K562 (cell line): Measurements from ENCODE around the gene MAP2. TPM values are rescaled to one million over a fixed set of nuclear protein-coding genes. Genes with fewer than 3 reads are reported as not detected.

Experiments used
- ATAC-seq: fragments of 200-7000 bp; cut with Tn5 transposase; 3 replicates; pipeline ENCODE4 v1.9.1; 2020; ENCODE audit warnings: moderate library complexity
- BruUV-seq: library from RNA; stranded (reverse); fragments of 400-500 nt; replicated peaks from 2 replicates; lab custom pipeline; 2021; lab: Mats Ljungman, UMichigan
- CTCF ChIA-PET: fragments of 300-600 bp; formaldehyde crosslinking; extraction: SDS; loops from one replicate; lab custom pipeline; 2021; ENCODE audit warnings: low intra/inter-chr PET ratio; lab: Yijun Ruan, JAX
- POLR2A ChIA-PET: fragments of 300-600, 350-650 bp; sonication (Branson Sonifier 250); formaldehyde crosslinking; extraction: SDS; loops from one replicate; lab custom pipeline; 2021; ENCODE audit warnings: antibody characterized with exemption, inconsistent platforms; lab: Yijun Ruan, JAX
- DNase-seq, 4 experiments: peaks; one replicate each; pipeline versions ENCODE4 v3.0.0 to v3.0.0-alpha.2; 2011 to 2018; ENCODE audit warnings: low spot score in 3 of 4, mixed read lengths in 3 of 4; ENCODE audit errors: extremely low read depth in 1 of 4
- FAIRE-seq: peaks from 2 replicates; lab custom pipeline; 2011; peaks lifted over from hg19 to GRCh38; lab: Jason Lieb, UNC
- H2AFZ ChIP-seq: 2 replicates; pipeline ENCODE4 v1.6.0; 2011; ENCODE audit warnings: low read depth, low read length, control low read depth, inconsistent platforms
- H3K27ac ChIP-seq: fragments of 200-600 bp; 3 replicates; pipeline ENCODE4 v1.8.0; 2011; ENCODE audit warnings: low read depth, mild to moderate bottlenecking, control low read depth, inconsistent platforms, low read length, moderate library complexity, mixed read lengths; ENCODE audit errors: extremely low read depth
- H3K27me3 ChIP-seq, 2 experiments: fragments of 300-600 bp in 1 of 2; 2 replicates in 1 of 2; 3 replicates in 1 of 2; pipeline versions ENCODE4 v1.6.0 to v1.8.0; 2011; ENCODE audit warnings: inconsistent platforms in 2 of 2, low read length in 2 of 2, mild to moderate bottlenecking in 1 of 2, mixed read lengths in 1 of 2, moderate library complexity in 1 of 2; ENCODE audit not compliant: control insufficient read depth in 2 of 2, insufficient read depth in 2 of 2
- H3K36me3 ChIP-seq: fragments of 300-600 bp; 3 replicates; pipeline ENCODE4 v1.8.0; 2011; ENCODE audit warnings: mild to moderate bottlenecking, low read length, inconsistent platforms; ENCODE audit not compliant: control insufficient read depth, insufficient read depth
- H3K4me1 ChIP-seq, 2 experiments: fragments of 200-600 bp in 1 of 2; replicated peaks in 1 of 2; 2 replicates in 1 of 2; 3 replicates in 1 of 2; pipeline versions ENCODE4 v1.5.1 to v1.8.0; 2011; ENCODE audit warnings: inconsistent platforms in 2 of 2, low read length in 2 of 2, mild to moderate bottlenecking in 1 of 2, mixed read lengths in 1 of 2, moderate library complexity in 1 of 2; ENCODE audit not compliant: control insufficient read depth in 2 of 2, insufficient read depth in 2 of 2
- H3K4me2 ChIP-seq: 2 replicates; pipeline ENCODE4 v1.6.1; 2011; ENCODE audit warnings: low read length, control low read depth, inconsistent platforms, mixed read lengths; ENCODE audit not compliant: insufficient read depth
- H3K4me3 ChIP-seq: fragments of 200-600 bp; sonication (generic), shearing (Covaris generic); 2 replicates; pipeline ENCODE4 v1.5.1; 2016; ENCODE audit warnings: control low read depth, inconsistent platforms
- H3K79me2 ChIP-seq: fragments of 200-600 bp; 3 replicates; pipeline ENCODE4 v1.8.0; 2011; ENCODE audit warnings: low read length, inconsistent platforms; ENCODE audit not compliant: control insufficient read depth, insufficient read depth
- H3K9ac ChIP-seq, 2 experiments: 2 replicates each; pipeline versions ENCODE4 v1.6.0 to v1.6.1; 2011; ENCODE audit warnings: low read depth in 2 of 2, low read length in 2 of 2, control low read depth in 1 of 2, inconsistent platforms in 1 of 2, mild to moderate bottlenecking in 1 of 2, mixed read lengths in 1 of 2; ENCODE audit not compliant: insufficient read depth in 1 of 2
- H3K9me1 ChIP-seq: one replicate; pipeline ENCODE4 v1.6.0; 2011; ENCODE audit warnings: inconsistent platforms, mild to moderate bottlenecking, low read length, moderate library complexity; ENCODE audit not compliant: control insufficient read depth, insufficient read depth
- H3K9me3 ChIP-seq: replicated peaks from 2 replicates; pipeline ENCODE4 v1.5.1; 2011; ENCODE audit warnings: low read depth, low read length, inconsistent platforms; ENCODE audit not compliant: control insufficient read depth, insufficient read depth
- H4K20me1 ChIP-seq: replicated peaks from 2 replicates; pipeline ENCODE4 v1.6.1; 2011; ENCODE audit warnings: low read length, inconsistent platforms, mixed read lengths; ENCODE audit not compliant: control insufficient read depth, insufficient read depth
- MCM3 ChIP-seq: fragments of 450-650 bp; IDR thresholded peaks from 2 replicates; pipeline ENCODE4 v1.6.1; 2016
- MEF2A ChIP-seq: IDR thresholded peaks from 2 replicates; pipeline ENCODE4 v1.6.1; 2011; ENCODE audit warnings: low read depth, mild to moderate bottlenecking, low read length, moderate library complexity; ENCODE audit not compliant: control insufficient read depth
- ZNF436 ChIP-seq: fragments of 250-450, 450-650 bp; sonication (Bioruptor Pico); formaldehyde crosslinking; IDR thresholded peaks from 2 replicates; pipeline ENCODE4 v1.7.0; 2020; ENCODE audit warnings: mild to moderate bottlenecking
- ZNF79 ChIP-seq: fragments of 250-450 bp; sonication (Bioruptor Pico); IDR thresholded peaks from 2 replicates; pipeline ENCODE4 v1.4.0; 2020; ENCODE audit warnings: low read depth, mild to moderate bottlenecking, moderate library complexity
- in situ Hi-C: fragments of 300-500 bp; cut with MboI; formaldehyde crosslinking; loops from 4 replicates; pipeline ENCODE4 v1.15.0; 2018; ENCODE audit warnings: inconsistent platforms, mixed read lengths
- intact Hi-C: fragments of 100-400 bp; cut with micrococcal nuclease; formaldehyde crosslinking; loops from 2 replicates; pipeline ENCODE4 v1.14.2; 2022
- polyA plus RNA-seq, 8 experiments: library from polyadenylated mRNA; depleted of rRNA in 4 of 8; stranded (reverse) in 5 of 8; unstranded in 3 of 8; fragments of >200 nt; fragmentation: Nextera tagmentation in 2 of 8; fragmentation: Illumina TruSeq in 1 of 8; extraction: Ambion mirVana in 2 of 8; extraction: Trizol in 1 of 8; gene quantifications; 2 replicates each; pipeline versions ENCODE4 v1.2.1 to v1.2.3, GENCODE V29; 2011 to 2014; ENCODE audit warnings: inconsistent platforms in 1 of 8, missing spikeins in 1 of 8
- total RNA-seq, 7 experiments: library from RNA; depleted of rRNA in 6 of 7; stranded (reverse); fragments of >200 nt in 6 of 7; fragmentation: Illumina TruSeq in 2 of 7; extraction: Trizol in 2 of 7; gene quantifications; 2 replicates each; pipeline versions ENCODE4 v1.2.1 to v1.2.3, GENCODE V29; 2011 to 2021; ENCODE audit warnings: low replicate concordance in 1 of 7
- TF ChIP-seq, protein P1 (sequence below): fragments of 450-650 bp; IDR thresholded peaks from 2 replicates; pipeline ENCODE4 v1.6.1; 2016; ENCODE audit warnings: missing biosample characterization, missing genetic modification characterization
- TF ChIP-seq, protein P2 (sequence below), 2 experiments: fragments of 450-650 bp in 1 of 2; IDR thresholded peaks; 2 replicates each; pipeline ENCODE4 v1.6.1; 2011 to 2017; ENCODE audit warnings: low read depth in 2 of 2, antibody characterized with exemption in 1 of 2, borderline replicate concordance in 1 of 2, low read length in 1 of 2, mild to moderate bottlenecking in 1 of 2, mixed read lengths in 1 of 2; ENCODE audit not compliant: control insufficient read depth in 1 of 2
- TF ChIP-seq, protein P3 (sequence below), 3 experiments: IDR thresholded peaks in 2 of 3; conservative IDR thresholded peaks in 1 of 3; 2 replicates each; pipeline ENCODE4 v1.5.1; 2011 to 2012; ENCODE audit warnings: low read length in 3 of 3, mild to moderate bottlenecking in 3 of 3, control low read depth in 2 of 3, improper control_type of control experiment in 1 of 3, inconsistent platforms in 1 of 3, low read depth in 1 of 3, mixed read lengths in 1 of 3, moderate library complexity in 1 of 3; ENCODE audit not compliant: insufficient read depth in 2 of 3

Gene MAP2
- total and polyA plus RNA-seq, 9 of the 15 experiments (the other 6 are each of a cell fraction or from before 2014, with no cell fraction given), result 0.13 TPM; not detected in 8

DNA sequence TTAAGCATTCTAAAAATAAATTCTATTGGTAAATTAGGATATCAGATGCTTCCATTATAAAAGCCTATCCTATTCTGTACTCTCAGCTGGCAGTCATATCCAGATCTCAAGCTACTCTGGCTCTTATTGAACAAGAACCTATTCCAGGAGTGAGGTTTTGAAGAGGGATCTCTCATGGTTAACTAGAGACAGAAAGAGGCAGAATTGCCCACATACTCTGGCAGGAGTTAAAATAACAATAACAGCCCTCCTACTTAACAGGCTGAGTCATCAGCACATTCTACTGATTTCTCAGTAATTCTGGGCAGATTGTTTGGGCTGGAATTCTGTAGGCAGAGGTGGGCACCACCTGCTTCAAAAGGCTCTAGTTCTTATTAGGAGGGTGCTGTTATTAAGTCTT is 205.8 kb downstream of the MAP2 start:
- intact Hi-C loops (no loop called here), in situ Hi-C loops (no loop called here)
- no peak overlapping the region for H3K9ac ChIP-seq
- ATAC-seq (no peak), FAIRE-seq (no peak), DNase-seq (no peak)
- H2AFZ ChIP-seq, result no peak overlapping the region
- H3K36me3 ChIP-seq, result no peaks in the 10 kb centered on the region
- no peak overlapping the region for H3K4me2 ChIP-seq
- POLR2A ChIA-PET, result no interaction called here
- H4K20me1 ChIP-seq, result no peaks in the 10 kb centered on the region
- H3K9me1 ChIP-seq, result no peaks in the 10 kb centered on the region
- H3K4me1 ChIP-seq, result no peaks in the 10 kb centered on the region
- no peaks in the 10 kb centered on the region for H3K79me2 ChIP-seq
- TF ChIP-seq, protein P1, sequence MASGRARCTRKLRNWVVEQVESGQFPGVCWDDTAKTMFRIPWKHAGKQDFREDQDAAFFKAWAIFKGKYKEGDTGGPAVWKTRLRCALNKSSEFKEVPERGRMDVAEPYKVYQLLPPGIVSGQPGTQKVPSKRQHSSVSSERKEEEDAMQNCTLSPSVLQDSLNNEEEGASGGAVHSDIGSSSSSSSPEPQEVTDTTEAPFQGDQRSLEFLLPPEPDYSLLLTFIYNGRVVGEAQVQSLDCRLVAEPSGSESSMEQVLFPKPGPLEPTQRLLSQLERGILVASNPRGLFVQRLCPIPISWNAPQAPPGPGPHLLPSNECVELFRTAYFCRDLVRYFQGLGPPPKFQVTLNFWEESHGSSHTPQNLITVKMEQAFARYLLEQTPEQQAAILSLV (tag), result no peak
- TF ChIP-seq ZNF436 (CRISPR knock-in tag) (no peak), ZNF79 (no peak), MEF2A (no peak), MCM3 (no peak)
- TF ChIP-seq, protein P2, sequence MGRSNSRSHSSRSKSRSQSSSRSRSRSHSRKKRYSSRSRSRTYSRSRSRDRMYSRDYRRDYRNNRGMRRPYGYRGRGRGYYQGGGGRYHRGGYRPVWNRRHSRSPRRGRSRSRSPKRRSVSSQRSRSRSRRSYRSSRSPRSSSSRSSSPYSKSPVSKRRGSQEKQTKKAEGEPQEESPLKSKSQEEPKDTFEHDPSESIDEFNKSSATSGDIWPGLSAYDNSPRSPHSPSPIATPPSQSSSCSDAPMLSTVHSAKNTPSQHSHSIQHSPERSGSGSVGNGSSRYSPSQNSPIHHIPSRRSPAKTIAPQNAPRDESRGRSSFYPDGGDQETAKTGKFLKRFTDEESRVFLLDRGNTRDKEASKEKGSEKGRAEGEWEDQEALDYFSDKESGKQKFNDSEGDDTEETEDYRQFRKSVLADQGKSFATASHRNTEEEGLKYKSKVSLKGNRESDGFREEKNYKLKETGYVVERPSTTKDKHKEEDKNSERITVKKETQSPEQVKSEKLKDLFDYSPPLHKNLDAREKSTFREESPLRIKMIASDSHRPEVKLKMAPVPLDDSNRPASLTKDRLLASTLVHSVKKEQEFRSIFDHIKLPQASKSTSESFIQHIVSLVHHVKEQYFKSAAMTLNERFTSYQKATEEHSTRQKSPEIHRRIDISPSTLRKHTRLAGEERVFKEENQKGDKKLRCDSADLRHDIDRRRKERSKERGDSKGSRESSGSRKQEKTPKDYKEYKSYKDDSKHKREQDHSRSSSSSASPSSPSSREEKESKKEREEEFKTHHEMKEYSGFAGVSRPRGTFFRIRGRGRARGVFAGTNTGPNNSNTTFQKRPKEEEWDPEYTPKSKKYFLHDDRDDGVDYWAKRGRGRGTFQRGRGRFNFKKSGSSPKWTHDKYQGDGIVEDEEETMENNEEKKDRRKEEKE (IDR thresholded peaks at IDR 0.05; ENCODE audit: borderline replicate concordance in 1 of 2, control insufficient read depth in 1 of 2, low read depth in 2 of 2, low read length in 1 of 2), result no peak
- TF ChIP-seq, protein P3, sequence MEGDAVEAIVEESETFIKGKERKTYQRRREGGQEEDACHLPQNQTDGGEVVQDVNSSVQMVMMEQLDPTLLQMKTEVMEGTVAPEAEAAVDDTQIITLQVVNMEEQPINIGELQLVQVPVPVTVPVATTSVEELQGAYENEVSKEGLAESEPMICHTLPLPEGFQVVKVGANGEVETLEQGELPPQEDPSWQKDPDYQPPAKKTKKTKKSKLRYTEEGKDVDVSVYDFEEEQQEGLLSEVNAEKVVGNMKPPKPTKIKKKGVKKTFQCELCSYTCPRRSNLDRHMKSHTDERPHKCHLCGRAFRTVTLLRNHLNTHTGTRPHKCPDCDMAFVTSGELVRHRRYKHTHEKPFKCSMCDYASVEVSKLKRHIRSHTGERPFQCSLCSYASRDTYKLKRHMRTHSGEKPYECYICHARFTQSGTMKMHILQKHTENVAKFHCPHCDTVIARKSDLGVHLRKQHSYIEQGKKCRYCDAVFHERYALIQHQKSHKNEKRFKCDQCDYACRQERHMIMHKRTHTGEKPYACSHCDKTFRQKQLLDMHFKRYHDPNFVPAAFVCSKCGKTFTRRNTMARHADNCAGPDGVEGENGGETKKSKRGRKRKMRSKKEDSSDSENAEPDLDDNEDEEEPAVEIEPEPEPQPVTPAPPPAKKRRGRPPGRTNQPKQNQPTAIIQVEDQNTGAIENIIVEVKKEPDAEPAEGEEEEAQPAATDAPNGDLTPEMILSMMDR (IDR thresholded peaks at IDR 0.05 in 2 of 3, conservative IDR thresholded peaks at IDR 0.05 in 1 of 3; ENCODE audit: insufficient read depth in 2 of 3, low read depth in 1 of 3, low read length in 3 of 3), result no peak
- no TSS peak for BruUV-seq
- no peak overlapping the region for H3K27ac ChIP-seq
- CTCF ChIA-PET, result no interaction called here
- H3K9me3 ChIP-seq, result no peaks in the 10 kb centered on the region
- H3K4me3 ChIP-seq, result no peak overlapping the region
- no peaks in the 10 kb centered on the region for H3K27me3 ChIP-seq
